GM19324 (cell line): ENCODE results near the gene TMEM237.
"Not testable (repeated sequence)": the region's sequence is repeated elsewhere in the genome, so short reads cannot be mapped to it uniquely, and the experiment has no call there.

ENCODE experiments used
- ATAC-seq: cut with Tn5 transposase; IDR thresholded peaks from one replicate; pipeline ENCODE4 v1.9.1; 2021; ENCODE audit warnings: mild to moderate bottlenecking, moderate library complexity; ENCODE audit not compliant: unreplicated experiment, low FRiP score

Gene TMEM237

DNA sequence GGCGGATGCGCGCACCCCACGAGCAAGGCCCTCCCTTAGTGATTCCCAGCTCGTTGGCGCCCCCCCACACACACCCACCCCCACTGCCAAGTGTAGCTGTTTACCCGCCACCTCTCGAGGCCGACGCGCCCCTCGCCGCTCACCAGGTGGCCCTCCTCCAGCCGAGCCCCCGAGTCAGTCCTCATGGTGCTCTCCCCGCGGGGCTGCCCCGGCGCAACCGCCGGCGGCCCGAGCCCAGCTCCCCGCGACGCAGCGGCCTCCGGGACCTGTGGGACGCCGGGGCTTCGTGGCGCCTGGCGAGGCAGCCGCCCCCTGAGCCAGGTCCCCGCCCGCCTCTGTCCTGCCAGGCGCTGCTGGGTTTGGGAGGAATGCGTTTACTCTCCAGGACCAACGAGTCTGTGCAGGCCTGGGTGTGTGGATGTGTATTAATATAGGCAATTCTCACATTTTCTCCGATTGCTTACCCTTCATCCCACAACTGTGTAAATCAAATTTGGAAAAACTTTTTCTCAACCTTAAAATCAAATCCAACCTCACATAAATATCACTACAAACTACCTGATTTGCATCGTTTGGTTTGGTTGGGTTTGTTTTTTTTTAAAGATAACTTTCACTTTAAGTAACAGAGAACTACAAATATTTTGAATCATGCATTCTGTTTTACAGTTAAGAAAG, at the start of gene TMEM237:
Gene TMEM237, minus strand, starts transcription at position 288 of the 675 bp plus-strand sequence. Its CDS starts 103 bp downstream, at position 185.
- peak; percentile 27 for ATAC-seq

- ATAC-seq, result no peak
These were observed 41.9 kb upstream of the TMEM237 start for GRCh38 chr2:201685156-201685555.

- ATAC-seq, result no peak
These were observed 37.4 kb upstream of the TMEM237 start for GRCh38 chr2:201680743-201681142.

DNA sequence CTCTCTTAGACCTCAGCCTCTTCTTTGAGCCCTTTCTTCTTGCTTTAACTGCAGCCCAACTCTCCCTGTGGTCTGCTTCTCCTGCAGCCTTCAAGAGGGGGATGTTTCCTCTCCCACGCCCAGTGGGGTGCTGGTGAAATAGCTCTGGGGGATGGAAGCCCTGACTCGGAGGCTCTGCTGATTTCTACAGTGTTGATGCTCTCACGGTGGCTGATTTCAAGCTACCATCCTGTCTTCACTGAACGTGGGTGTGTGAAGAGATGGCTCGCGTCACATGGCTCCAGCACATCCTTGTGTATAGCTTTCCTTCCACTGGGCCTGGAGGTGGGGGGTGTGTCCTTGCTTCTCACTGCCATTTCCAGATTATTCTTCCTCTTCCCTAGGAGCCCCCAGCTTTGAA, 35.1 kb upstream of the TMEM237 start:
- ATAC-seq, result no peak

DNA sequence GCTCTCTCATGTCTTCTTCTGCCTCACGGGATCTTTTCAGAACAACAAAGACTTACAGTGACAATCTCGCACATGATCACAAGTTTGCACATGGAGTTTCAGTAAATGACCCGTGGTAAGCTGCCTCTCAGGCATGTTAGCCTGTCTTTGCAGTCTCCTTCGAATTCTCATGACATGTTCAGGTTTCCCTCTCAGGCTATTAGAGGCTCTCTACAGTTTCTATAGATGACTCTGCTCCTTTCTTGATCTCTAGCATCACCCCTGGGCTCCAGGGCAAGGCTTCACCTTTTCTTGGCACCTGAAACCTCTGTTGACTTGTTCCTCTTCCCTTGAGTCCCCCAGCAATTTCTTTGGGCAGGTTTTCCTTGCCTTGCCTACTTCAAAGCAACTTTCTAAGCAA, 32.2 kb upstream of the TMEM237 start:
- ATAC-seq, result no peak

DNA sequence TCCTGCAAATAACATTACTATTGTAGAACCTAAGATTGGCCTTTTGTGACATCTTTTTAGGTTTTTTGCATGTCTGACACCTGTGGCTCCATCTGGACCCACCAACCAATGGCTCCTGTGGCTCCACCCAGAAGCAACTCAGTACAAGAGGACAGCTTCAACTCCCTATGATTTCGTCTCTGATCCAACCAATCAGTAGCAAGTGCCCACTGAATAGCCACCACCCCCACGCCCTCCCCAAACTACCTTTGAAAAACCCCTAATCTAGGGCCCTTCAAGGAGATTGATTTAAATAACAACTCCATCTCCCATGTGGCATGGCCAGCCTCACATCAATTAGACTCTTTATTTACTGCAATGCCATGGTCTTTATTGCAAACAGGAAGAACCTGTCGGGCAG, 31.5 kb upstream of the TMEM237 start:
- no peak for ATAC-seq

- ATAC-seq, result no peak
These were observed 31.0 kb upstream of the TMEM237 start for GRCh38 chr2:201674298-201674697.

DNA sequence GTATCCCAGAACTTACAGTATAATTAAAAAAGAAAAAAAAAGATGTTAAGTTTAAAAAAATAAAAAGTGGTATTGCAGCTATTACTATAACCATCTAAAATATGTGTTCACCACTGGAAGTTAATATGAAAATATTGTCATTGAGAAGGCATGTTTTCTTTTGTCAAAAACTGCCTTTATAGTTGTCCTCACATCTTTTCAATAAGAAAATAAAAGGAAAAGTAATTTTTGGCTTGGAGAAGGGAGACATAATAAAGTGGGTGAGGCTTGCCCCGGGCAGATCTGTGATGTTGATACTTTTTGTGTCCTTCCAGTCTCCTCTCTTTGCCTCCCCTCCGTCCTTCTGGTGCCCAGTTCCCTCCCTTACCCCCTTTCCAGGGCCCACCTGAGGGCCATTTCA, 30.2 kb upstream of the TMEM237 start:
- no peak for ATAC-seq

- ATAC-seq, result not testable (repeated sequence)
These were observed 27.9 kb upstream of the TMEM237 start for GRCh38 chr2:201671205-201671604.

- no peak for ATAC-seq
These were observed 26.6 kb upstream of the TMEM237 start for GRCh38 chr2:201669865-201670264.

- ATAC-seq, result no peak
These were observed 25.2 kb upstream of the TMEM237 start for GRCh38 chr2:201668402-201668910.

- ATAC-seq, result no peak
These were observed 21.0 kb upstream of the TMEM237 start for GRCh38 chr2:201664334-201664733.

GRCh38 chr2:201661366-201661765, 18.1 kb upstream of the TMEM237 start:
- no peak for ATAC-seq

GRCh38 chr2:201660293-201660895, 17.1 kb upstream of the TMEM237 start:
- no peak for ATAC-seq

- no peak for ATAC-seq
These were observed 13.4 kb upstream of the TMEM237 start for GRCh38 chr2:201656740-201657139.

DNA sequence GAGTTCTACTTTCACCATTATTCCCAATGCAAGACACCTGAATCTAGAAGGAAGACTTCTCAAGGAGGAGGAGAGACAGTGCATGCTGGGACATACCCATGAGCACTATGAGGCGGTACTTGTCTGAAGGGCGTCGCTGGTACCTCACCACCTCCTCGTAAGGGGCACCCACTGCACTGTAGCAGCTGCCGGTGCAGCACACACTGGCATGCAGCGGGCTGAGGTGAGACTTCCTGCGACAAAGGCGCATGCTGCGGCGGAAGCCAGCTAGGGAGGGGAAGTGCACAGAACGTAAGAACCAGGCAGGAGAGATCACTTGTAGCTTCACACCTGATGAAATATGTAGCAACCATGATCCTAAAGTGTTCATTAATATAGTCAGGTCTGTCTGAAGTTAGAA, 12.8 kb upstream of the TMEM237 start:
- no peak for ATAC-seq

DNA sequence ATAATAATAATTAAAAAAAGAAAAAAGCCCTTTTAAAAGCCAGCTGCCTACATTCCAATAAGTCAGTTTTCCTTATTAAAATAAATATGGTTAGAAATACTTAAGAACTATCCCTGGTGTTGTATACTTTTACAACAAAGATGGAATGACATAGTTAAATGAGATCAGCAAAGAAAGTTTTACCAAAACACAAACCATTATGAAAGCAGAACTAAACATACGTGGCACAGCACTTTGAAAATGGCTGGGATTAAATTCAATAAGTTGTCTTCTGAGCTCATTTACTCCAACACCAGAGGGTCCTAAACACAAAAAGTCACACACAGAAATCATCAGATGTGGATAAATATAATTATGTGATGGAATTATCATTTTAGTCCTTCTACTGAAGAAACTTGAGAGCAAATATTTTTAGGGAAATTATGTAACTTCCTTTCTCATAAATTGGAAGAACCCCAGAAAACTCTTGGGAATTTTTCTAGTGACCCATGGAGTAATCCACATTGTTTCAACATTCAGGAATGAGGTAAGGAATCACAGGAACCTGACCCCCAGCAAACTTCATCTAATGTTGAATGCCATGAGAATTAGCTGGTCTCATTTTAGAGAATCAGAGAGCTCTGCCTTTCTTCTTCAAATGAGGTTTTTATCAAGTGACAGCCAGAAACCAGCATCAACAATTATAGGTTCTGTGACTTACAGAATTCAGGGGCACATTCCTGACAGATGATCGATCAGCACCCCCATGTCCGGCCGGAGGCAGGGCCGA, 11.5 kb upstream of the TMEM237 start:
- no peak for ATAC-seq

DNA sequence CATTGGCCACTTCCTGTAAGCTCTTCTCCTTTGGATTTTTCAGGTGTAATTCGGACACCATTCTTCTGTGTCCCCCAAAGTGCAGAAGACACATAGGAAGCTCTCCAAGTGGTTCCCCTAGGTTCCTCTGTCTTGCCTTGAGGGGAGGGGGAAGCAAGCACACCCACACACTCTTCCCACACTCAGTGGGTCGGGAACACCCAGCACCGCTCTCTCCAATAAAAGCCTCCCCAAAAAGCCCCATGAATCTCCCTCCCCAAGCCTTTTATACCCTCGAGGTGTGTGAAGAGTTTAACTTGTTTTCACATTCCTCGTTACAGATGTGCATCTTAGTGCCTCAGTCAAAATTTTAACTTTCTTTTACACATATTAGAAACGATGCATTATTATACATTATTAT, 9.9 kb upstream of the TMEM237 start:
- no peak for ATAC-seq

- ATAC-seq, result no peak
These were observed 6.1 kb upstream of the TMEM237 start for GRCh38 chr2:201649442-201649841.

DNA sequence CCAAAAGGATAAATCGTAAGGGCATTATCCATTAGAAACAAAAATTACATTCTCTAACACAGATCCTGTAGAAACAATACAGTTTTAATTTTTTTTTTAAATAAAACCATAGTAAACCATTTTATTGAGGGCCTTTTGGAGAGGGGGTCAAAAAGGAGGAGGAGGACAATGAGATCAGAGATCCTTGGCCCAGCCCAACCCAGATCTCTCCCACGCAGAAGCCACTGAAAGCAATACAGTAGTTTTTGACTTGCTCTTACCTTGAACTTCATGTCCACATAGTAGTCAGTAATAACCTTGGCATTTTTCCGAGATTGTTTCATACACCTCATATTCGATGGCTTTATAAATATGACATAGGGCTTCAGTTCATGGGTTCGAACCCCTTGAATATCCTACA, 4.1 kb upstream of the TMEM237 start:
- ATAC-seq, result no peak

DNA sequence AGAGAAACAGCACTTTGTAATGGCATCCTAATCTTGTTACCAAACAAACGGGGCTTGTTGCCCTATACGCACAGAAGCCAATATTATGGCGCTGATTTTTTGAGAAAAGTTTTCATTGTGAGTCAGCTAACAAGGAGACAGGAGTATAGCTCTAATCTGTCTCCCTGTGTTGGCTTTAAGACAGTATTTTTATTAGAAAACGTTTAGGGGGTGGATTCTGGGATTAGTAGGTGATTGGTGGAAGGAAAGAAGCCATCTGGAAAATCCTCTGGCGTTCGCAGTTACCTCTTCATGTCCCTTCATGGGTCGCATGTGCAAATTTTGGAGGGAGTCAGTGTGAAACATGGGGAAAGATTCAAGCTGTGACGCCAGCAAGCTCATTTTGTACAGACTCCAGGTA, 698 bp upstream of the TMEM237 start:
- no peak for ATAC-seq
